HG02981 (cell line): ENCODE data around the gene TNIP3.
"Not testable (repeated sequence)": the region's sequence is repeated elsewhere in the genome, so short reads cannot be mapped to it uniquely, and the experiment has no call there.

Experiments used
- ATAC-seq: cut with Tn5 transposase; IDR thresholded peaks from one replicate; pipeline ENCODE4 v1.9.1; 2021; ENCODE audit warnings: mild to moderate bottlenecking, moderate library complexity; ENCODE audit not compliant: unreplicated experiment

TNIP3 gene

GRCh38 chr4:121164291-121164690 lies at the start of gene TNIP3:
TNIP3 (minus strand) TSS chr4:121164321; CDS start chr4:121164125, 196 bp downstream.
- ATAC-seq = no peak

DNA sequence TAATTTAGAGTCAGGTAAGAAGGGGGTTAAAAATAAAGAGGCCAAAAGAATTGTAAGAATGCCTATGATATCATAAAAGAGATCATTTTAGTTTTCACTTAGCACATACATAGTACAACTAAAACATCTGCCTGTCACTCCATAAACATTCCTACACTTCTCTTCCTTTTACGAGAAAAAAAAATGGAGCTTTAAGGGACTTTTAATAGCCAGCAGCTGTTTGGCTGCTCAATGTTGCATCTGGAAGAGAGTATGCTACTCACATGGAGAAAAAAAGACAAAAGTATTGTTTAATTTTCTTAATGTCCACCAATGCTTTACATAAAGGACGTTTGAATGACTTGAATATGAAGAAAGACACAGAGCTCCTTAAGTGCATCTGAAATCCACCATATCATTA lies 48.7 kb upstream of the TNIP3 start:
- no peak for ATAC-seq

- ATAC-seq = no peak
These were observed 45.0 kb upstream of the TNIP3 start for GRCh38 chr4:121209171-121209570.

DNA sequence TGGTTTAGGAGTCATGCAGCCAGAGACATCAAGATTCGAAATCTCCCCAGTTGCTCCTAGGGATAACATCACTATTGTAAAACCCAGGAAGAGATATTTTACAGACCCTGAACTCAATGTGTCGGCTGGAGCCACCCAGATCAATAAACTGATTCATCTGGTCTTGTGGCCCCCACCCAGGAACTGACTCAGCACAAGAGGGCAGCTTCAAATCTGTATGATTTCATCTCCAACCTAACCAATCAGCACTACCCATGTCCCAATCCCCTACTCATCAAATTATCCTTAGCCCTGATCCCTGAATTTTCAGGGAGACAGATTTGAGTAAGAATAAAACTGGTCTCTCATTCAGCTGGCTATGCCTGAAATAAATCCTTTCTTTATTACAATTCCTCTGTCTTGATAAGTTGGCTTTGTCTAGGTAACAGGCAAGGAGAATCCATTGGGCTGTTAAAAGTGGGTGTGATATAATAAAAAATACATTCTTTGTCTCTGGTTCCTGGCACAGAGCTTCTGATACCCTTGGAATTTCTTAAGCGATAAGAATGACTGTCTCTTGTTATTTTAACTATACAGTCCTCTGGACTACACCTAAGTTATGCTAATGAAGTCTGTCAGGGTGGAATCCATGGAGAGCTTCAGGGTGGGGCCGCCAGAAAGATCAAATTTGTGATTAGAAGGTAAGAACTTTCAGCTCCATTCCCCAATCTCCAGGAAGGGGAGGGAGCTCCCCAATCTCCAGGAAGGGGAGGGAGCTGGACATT lies 44.3 kb upstream of the TNIP3 start:
- no peak for ATAC-seq

- ATAC-seq = not testable (repeated sequence)
These were observed 41.7 kb upstream of the TNIP3 start for GRCh38 chr4:121205777-121206176.

GRCh38 chr4:121200795-121201472 lies 36.8 kb upstream of the TNIP3 start:
- peak; percentile 72 for ATAC-seq

- ATAC-seq = peak; percentile 62
These were observed 35.8 kb upstream of the TNIP3 start for GRCh38 chr4:121199742-121200561.

DNA sequence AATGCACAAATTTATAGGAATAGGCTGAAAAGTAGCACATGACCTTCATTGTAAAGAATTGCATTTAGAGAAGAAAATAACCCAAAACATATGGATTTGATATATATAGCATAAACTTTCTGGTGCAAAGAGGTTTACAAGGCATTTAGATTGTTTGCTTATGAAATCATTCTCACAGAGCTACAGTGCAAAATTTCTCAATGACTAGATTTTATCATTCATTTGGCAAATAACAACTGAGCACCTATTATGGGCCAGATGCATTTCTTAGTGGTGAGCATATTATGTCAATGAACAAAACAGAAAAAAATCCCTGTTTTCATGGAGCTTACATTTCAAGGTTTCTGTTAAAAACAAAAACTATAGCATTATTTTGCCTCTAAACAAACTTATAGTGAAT lies 34.1 kb upstream of the TNIP3 start:
- no peak for ATAC-seq

GRCh38 chr4:121195649-121196048 lies 31.5 kb upstream of the TNIP3 start:
- no peak for ATAC-seq

- ATAC-seq = no peak
These were observed 28.4 kb upstream of the TNIP3 start for GRCh38 chr4:121192480-121192879.

GRCh38 chr4:121192013-121192412 lies 27.9 kb upstream of the TNIP3 start:
- no peak for ATAC-seq

DNA sequence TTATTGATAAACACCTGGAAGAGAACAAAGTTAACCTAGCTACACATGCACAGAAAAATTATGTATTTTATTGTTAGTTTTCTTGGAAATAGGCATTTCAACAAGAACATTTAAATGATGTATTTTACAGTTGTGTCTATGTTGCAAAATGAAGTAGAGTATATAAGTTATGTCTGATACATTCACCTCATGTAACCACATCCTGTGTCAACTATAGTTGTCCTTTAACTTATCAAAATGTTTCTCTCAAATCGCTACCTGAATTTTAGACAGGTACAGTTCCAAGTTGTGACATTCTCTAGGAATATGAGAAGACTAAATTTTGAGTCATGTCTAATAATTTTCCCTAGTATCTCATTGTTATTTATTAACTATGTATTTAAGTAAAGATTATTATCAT lies 27.2 kb upstream of the TNIP3 start:
- no peak for ATAC-seq

GRCh38 chr4:121190389-121190788 lies 26.3 kb upstream of the TNIP3 start:
- no peak for ATAC-seq

DNA sequence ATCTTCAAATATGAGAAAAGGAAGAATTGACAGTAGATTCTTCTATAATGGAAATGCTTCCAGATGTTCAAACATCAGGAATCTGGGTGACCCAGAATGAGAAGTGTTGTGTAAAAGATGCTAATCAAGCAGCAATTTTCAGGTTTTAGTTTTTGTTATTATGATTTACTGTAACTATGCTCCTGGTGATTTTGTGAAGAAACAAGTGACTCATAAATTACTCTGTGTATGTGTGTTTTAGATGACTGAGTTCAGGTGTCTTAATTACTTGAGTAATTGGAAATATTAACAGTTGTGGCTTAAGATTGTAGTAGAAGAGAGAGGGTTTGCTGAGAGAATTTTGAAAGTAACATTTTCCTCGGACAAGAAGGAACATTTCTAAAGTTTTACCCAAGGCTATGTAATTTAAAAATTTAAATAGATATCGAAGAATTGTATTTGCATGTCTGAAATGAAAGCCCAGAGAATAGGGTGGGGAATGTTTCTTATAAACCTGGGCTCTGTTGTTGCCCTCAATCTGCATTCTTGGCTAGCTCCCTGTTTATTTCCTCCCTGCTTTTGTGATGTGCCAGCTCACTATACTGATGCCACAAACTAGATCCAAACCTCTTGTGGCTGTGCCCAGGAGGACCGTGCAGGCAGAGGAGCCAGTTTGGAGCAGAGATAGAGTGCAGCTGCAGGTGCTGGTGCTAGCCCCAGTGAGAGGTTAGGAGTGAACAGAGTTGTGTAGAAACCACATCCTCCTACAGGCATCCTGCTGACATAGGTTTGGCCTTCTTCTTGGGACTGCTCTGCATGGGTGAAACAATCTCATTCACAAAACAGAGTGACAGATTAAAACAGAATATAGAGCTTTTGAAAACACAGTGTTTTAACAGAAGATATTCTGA lies 25.4 kb upstream of the TNIP3 start:
- ATAC-seq = peak; percentile 81

GRCh38 chr4:121187206-121187605 lies 23.1 kb upstream of the TNIP3 start:
- ATAC-seq = no peak

- ATAC-seq = peak; percentile 67
These were observed 21.8 kb upstream of the TNIP3 start for GRCh38 chr4:121185960-121186359.

GRCh38 chr4:121183989-121184388 lies 19.9 kb upstream of the TNIP3 start:
- no peak for ATAC-seq

- no peak for ATAC-seq
These were observed 19.2 kb upstream of the TNIP3 start for GRCh38 chr4:121183361-121183760.

DNA sequence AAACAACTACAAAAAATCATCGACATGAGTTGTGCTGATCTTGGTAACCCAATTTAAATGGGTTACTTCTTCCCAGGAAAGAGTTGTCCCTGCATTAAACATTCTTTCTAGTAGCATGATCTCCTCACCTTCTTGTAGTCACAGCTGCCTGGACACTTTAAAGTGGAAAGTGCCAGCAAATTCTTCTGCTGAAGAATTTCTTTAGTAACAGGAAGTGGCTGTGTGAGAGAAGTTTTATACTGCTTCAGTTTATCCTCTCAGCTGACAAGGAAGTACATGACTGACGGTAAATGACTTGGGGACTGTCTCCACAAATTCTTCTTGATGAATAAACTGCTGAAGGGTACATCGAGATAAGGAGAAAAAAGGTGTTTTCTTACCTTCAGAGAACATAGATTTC lies 18.2 kb upstream of the TNIP3 start:
- ATAC-seq = no peak

DNA sequence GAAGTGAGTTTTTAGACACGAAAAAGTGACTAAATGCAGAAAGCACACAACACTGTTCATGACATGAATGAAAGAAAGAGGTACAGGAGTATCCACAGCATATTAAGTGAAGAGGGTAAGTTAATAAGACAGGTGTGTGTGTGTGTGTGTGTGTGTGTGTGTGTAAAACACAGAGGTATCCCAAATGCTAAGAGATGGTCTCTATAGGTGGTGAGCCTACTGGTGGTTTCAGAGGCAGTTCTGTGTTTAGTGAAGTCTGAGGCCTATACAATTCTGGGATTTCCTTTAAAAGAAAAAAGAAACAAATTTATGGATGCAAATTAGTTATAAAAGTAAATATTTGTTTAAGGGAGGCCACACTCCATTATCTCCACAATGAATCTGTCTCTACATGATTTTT lies 17.4 kb upstream of the TNIP3 start:
- no peak for ATAC-seq

DNA sequence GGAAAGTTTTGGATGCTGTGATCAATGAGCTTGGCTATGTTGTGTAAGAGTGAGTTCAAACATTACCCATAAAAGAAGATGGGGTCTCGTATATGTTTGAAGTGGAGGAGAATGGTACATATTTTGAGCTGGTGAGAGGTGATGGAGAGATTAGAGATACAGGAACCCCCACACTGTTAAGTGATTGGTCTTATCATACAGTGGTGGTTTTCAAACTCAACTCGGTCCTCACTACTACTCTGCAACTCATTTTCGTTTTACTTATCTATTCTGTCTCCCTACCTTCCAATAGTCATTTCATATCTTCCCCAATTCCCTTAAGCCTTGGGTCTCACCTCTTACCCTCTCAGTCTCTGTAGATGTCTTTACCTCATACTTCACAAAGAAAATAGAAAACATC lies 16.4 kb upstream of the TNIP3 start:
- no peak for ATAC-seq
